DMS53 treated with DMSO at 0.1 percent for 48 hours (cell line): ENCODE results near the gene PGAM2.
A peak's percentile ranks its signal among the peaks of the same experiment; 100 is the strongest.

Experiments used
- DNase-seq: peaks from one replicate; lab custom pipeline; 2025; ENCODE audit not compliant: unreplicated experiment; lab: John Stamatoyannopoulos, UW

The PGAM2 gene

DNA sequence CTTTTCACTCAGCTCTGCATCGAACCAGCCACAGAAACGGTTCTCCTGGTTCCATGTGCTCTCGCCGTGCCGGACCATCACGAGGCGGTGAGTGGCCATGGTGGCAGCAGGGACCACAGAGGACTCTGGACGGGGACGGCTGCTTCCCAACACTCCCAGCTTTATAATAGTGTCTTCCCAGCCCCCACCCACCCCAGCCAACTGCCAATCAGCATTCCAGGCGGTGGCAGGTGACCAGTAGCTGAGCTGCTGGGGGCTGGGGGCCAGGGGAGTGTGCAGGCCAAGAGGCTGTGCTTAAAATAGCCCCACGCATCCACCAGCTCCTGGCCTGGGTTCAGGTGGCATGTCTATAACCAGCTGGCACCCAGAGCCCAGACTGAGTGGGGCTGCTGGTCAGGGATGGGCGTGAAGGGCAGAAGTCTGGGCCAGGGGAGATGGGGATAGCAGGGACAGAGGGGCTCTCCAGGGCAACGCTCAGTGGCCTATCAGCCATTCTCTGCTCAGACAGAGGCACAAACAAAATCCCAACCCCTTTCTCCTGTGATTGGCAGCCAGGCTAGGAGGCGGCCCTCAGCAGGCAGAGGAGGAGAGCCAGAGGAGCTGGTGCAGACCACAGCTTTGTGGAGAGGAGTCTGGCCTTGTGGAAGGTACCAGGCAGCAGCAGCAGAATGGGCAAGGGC, at the start of gene PGAM2:
Gene PGAM2 (minus strand): TSS at position 137 of the 680 bp plus-strand sequence. CDS start 38 bp downstream, at position 99.
- DNase-seq: no peak

- no peak for DNase-seq
These were observed 49.4 kb upstream of the PGAM2 start for GRCh38 chr7:44114586-44115310.

DNA sequence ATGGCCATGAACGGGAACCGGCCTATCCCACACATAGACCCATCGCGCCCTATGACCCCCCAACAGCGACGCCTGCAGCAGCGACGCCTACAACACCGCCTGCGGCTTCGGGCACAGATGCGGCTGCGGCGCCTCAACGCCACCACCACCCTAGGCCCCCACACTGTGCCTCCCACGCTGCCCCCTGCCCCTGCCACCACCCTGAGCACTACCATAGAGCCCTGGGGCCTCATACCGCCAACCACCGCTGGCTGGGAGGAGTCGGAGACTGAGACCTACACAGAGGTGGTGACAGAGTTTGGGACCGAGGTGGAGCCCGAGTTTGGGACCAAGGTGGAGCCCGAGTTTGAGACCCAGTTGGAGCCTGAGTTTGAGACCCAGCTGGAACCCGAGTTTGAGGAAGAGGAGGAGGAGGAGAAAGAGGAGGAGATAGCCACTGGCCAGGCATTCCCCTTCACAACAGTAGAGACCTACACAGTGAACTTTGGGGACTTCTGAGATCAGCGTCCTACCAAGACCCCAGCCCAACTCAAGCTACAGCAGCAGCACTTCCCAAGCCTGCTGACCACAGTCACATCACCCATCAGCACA, 48.5 kb upstream of the PGAM2 start:
- no peak for DNase-seq

GRCh38 chr7:44112997-44113763, 47.8 kb upstream of the PGAM2 start:
- peak; percentile 66 for DNase-seq

DNA sequence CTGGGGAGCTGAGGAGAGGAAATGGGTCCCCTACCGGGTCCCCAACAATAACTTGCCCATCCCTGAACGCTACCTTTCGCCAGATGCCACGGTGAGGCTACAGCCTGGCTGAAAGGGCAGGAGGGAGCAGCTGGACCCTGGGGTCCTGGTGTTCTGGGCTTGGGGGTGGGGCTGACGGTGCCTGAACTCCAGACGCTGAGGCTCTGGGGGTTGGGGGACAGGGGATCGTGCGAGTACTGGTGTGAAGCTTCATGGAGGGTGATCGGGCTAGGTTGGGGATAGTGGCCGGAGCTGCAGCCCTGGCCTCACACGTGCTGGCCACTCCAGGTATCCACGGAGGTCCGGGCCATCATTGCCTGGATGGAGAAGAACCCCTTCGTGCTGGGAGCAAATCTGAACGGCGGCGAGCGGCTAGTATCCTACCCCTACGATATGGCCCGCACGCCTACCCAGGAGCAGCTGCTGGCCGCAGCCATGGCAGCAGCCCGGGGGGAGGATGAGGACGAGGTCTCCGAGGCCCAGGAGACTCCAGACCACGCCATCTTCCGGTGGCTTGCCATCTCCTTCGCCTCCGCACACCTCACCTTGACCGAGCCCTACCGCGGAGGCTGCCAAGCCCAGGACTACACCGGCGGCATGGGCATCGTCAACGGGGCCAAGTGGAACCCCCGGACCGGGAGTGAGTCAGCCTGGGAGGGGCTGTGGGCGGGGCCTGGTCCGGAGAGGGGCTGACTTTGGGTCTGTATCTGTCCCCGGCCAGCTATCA, 47.0 kb upstream of the PGAM2 start:
- DNase-seq: peak; percentile 63

GRCh38 chr7:44111761-44112160, 46.4 kb upstream of the PGAM2 start:
- peak; percentile 9 for DNase-seq

DNA sequence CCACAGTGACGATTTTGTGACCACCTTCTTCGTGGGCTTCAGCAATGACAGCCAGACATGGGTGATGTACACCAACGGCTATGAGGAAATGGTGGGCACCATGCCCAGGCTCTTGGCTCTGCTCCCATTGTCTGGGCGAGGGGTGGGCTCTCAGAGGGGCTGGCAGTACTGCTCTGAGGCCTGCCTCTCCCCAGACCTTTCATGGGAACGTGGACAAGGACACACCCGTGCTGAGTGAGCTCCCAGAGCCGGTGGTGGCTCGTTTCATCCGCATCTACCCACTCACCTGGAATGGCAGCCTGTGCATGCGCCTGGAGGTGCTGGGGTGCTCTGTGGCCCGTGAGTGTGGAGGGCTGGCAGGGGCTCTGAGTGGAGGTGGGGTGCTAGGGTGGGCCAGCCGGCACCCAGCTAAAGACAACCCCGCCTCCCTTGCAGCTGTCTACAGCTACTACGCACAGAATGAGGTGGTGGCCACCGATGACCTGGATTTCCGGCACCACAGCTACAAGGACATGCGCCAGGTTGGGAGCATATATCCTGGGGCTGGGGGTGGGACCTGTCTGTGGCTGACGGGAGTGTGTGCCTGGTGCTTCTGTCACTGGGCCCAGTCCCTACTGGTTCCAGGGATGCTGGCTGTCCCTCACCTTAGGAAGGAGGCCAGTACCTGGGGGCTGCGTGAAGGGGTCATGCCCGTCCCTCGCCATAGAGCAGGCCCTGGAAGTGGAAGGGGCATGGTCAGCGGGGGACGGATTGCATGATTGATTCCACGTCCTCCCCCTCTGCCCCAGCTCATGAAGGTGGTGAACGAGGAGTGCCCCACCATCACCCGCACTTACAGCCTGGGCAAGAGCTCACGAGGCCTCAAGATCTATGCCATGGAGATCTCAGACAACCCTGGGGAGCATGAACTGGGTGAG, 45.6 kb upstream of the PGAM2 start:
- DNase-seq: no peak

DNA sequence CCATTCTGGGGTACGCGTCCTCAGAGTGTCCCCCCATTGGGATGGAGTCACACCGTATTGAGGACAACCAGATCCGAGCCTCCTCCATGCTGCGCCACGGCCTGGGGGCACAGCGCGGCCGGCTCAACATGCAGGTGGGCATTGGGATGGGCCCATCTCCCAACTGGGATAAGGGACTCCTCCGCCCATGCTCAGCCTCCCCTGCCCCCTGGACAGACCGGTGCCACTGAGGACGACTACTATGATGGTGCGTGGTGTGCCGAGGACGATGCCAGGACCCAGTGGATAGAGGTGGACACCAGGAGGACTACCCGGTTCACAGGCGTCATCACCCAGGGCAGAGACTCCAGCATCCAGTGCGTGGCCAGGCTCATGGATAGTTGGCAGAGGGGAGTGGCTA, 44.6 kb upstream of the PGAM2 start:
- no peak for DNase-seq

- no peak for DNase-seq
These were observed 43.7 kb upstream of the PGAM2 start for GRCh38 chr7:44108768-44109750.

- no peak for DNase-seq
These were observed 42.8 kb upstream of the PGAM2 start for GRCh38 chr7:44107961-44108767.

- no peak for DNase-seq
These were observed 42.0 kb upstream of the PGAM2 start for GRCh38 chr7:44107116-44107960.

DNA sequence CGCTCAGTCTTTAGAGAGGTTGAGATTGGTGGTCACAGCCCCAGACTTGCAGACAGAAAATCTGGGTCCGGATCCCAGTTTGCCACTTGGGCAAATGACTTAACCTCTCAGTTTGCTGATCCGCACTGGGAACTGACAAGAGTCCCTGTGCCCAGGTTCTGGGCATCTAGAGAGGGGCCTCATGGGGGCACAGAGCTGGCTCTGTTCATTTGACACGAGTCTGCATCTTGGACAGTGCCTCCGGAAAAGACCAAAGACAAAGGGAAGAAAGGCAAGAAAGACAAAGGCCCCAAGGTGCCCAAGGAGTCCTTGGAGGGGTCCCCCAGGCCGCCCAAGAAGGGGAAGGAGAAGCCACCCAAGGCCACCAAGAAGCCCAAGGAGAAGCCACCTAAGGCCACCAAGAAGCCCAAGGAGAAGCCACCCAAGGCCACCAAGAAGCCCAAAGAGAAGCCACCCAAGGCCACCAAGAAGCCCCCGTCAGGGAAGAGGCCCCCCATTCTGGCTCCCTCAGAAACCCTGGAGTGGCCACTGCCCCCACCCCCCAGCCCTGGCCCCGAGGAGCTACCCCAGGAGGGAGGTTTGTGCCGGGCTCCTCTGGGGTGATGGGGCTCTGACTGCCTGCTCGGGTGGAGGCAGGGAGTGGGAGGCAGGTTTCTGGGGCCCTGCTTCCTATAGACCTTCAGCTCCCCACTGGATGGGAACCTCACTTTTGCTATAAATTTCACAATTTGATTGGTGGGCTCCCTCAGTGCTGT, 41.1 kb upstream of the PGAM2 start:
- DNase-seq: no peak

DNA sequence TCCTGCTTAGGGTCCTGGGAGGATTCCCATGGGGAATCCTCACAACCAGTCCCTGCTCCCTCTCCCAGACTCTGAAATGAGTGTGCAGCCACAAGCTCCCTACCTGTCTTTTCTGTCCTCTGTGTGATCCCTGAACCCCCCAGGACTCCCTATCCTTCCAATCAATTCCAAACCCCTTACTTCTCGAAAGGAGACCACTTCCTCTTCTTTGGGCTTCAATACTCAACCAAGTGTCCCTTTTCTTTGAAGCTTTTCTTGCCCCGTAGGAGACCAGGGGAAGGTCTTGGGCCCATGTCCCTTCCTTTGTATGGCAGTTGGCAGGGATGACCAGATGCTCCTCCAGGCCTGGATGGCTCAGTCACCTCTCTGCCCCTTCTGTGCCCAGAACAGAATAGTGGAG, 40.5 kb upstream of the PGAM2 start:
- DNase-seq: no peak

DNA sequence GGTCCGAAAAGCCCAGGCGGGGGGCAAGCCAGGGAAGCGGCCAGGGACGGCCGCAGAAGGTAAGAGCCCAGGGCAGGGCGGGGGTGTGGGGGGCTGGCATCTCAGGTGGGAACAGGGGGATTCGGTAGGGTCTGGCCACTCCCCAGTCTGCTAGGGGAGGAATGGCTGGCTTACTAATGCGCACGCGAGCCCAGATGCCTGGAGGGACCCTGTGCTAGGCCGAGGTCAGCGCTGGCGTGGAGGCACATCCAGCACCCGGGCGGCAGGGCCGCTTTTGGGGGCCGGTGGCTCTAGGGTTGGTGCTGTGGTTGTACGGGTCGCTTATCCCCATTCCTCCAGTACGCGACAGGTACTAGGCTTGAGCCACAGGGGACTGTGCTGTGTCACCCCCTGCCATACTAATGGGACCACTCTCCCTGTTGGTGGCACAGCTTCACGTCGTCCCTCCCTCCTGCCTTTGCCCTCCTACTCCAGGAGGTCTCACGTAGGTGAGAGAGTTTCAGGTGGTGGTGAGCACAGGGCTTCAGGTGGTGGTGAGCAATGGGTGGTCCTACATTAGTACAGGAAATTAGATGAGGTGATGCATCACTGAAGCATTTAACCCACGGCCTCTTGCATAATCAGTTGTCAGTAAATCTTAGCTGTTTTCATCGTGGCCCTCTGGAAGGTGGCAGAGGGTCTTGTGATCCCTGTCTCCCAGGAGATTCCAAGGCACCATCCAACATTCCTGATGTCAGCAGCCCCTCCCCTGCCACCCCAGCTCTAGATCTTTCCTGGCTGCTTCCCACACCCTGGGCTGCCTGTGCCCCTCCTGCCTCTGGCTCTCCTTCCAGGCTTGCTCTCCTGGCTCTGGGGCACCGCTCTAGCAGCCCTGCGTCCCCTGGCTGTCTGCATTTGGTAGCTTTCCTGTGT, 39.7 kb upstream of the PGAM2 start:
- DNase-seq: no peak
